Islet precursor cell (in vitro differentiated cells): ENCODE results near the gene ZSWIM8.
"Not testable (repeated sequence)": the region's sequence is repeated elsewhere in the genome, so short reads cannot be mapped to it uniquely, and the experiment has no call there.

Experiments
- DNase-seq: peaks from one replicate; pipeline ENCODE4 v3.0.0-alpha.2; 2018

Gene ZSWIM8

GRCh38 chr10:73817826-73818225 lies 32.4 kb downstream of the ZSWIM8 start:
- DNase-seq: no peak

- DNase-seq: no peak
Measured at GRCh38 chr10:73818402-73818801, 33.0 kb downstream of the ZSWIM8 start.

GRCh38 chr10:73819081-73819480 lies 33.7 kb downstream of the ZSWIM8 start:
- DNase-seq: no peak

GRCh38 chr10:73819513-73820093 lies 34.2 kb downstream of the ZSWIM8 start:
- DNase-seq: no peak

- no peak for DNase-seq
Measured at GRCh38 chr10:73823391-73823790, 38.0 kb downstream of the ZSWIM8 start.

- DNase-seq: no peak
Measured at GRCh38 chr10:73824146-73824725, 38.8 kb downstream of the ZSWIM8 start.

GRCh38 chr10:73827346-73828089 lies 42.1 kb downstream of the ZSWIM8 start:
- DNase-seq: no peak

- no peak for DNase-seq
Measured at GRCh38 chr10:73828161-73828560, 42.8 kb downstream of the ZSWIM8 start.

GRCh38 chr10:73829090-73829489 lies 43.7 kb downstream of the ZSWIM8 start:
- not testable (repeated sequence) for DNase-seq

- DNase-seq: no peak
Measured at GRCh38 chr10:73836427-73836980, 51.1 kb downstream of the ZSWIM8 start.

GRCh38 chr10:73837072-73837471 lies 51.7 kb downstream of the ZSWIM8 start:
- no peak for DNase-seq

- no peak for DNase-seq
Measured at GRCh38 chr10:73838008-73838567, 52.7 kb downstream of the ZSWIM8 start.

- DNase-seq: no peak
Measured at GRCh38 chr10:73838827-73839226, 53.4 kb downstream of the ZSWIM8 start.

GRCh38 chr10:73839276-73839966 lies 54.0 kb downstream of the ZSWIM8 start:
- DNase-seq: no peak

GRCh38 chr10:73840056-73840402 lies 54.6 kb downstream of the ZSWIM8 start:
- DNase-seq: no peak

- no peak for DNase-seq
Measured at GRCh38 chr10:73840403-73841060, 55.1 kb downstream of the ZSWIM8 start.

GRCh38 chr10:73841061-73841421 lies 55.6 kb downstream of the ZSWIM8 start:
- no peak for DNase-seq

GRCh38 chr10:73841526-73842285 lies 56.3 kb downstream of the ZSWIM8 start:
- DNase-seq: no peak

GRCh38 chr10:73842349-73842748 lies 56.9 kb downstream of the ZSWIM8 start:
- DNase-seq: no peak

GRCh38 chr10:73843261-73843660 lies 57.9 kb downstream of the ZSWIM8 start:
- DNase-seq: no peak

- no peak for DNase-seq
Measured at GRCh38 chr10:73847031-73847430, 61.6 kb downstream of the ZSWIM8 start.
